ENCODE measurements around the gene GTF3C5.
"Not testable (repeated sequence)": the region's sequence is repeated elsewhere in the genome, so short reads cannot be mapped to it uniquely, and the experiment has no call there.

Gene GTF3C5

DNA sequence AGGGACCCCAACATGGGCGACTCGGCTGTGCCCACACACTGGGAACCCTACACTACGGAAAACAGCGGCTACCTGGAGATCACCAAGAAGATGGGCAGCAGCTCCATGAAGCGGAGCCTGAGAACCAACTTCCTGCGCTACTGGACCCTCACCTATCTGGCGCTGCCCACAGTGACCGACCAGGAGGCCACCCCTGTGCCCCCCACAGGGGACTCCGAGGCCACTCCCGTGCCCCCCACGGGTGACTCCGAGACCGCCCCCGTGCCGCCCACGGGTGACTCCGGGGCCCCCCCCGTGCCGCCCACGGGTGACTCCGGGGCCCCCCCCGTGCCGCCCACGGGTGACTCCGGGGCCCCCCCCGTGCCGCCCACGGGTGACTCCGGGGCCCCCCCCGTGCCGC lies 40.2 kb downstream of the GTF3C5 start:
- DNase-seq (ENCODE audit: low read depth) = not testable (repeated sequence)

DNA sequence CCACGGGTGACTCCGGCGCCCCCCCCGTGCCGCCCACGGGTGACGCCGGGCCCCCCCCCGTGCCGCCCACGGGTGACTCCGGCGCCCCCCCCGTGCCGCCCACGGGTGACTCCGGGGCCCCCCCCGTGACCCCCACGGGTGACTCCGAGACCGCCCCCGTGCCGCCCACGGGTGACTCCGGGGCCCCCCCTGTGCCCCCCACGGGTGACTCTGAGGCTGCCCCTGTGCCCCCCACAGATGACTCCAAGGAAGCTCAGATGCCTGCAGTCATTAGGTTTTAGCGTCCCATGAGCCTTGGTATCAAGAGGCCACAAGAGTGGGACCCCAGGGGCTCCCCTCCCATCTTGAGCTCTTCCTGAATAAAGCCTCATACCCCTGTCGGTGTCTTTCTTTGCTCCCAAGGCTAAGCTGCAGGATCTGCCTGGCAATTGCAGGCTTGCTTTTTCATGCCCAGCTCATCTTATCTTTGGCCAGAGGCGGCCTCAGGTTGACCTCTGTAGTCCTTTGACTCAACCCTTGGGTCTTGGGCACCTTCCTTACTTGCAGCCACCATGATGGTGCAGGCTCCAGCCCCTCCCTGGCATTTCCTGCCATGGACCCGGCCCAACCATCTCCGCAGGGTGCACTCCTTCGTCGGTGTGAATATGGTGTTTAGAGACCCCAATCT lies 40.8 kb downstream of the GTF3C5 start:
- no peak for DNase-seq (ENCODE audit: low read depth)

DNA sequence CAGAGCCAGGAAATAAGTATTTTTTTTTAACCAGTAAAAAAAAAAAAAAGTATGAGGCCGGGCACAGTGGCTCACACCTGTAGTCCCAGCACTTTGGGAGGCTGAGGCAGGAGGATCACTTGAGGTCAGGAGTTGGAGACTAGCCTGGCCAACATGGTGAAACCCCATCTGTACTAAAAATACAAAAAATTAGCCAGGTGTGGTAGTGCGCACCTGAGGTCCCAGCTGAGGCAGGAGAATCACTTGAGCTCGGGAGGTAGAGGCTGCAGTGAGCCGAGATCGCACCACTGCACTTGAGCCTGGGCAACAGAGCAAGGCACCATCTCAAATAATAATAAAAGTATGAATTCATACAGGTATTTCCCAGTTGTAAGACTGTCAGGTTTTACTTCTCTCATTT lies 41.4 kb downstream of the GTF3C5 start:
- DNase-seq (ENCODE audit: low read depth) = not testable (repeated sequence)

DNA sequence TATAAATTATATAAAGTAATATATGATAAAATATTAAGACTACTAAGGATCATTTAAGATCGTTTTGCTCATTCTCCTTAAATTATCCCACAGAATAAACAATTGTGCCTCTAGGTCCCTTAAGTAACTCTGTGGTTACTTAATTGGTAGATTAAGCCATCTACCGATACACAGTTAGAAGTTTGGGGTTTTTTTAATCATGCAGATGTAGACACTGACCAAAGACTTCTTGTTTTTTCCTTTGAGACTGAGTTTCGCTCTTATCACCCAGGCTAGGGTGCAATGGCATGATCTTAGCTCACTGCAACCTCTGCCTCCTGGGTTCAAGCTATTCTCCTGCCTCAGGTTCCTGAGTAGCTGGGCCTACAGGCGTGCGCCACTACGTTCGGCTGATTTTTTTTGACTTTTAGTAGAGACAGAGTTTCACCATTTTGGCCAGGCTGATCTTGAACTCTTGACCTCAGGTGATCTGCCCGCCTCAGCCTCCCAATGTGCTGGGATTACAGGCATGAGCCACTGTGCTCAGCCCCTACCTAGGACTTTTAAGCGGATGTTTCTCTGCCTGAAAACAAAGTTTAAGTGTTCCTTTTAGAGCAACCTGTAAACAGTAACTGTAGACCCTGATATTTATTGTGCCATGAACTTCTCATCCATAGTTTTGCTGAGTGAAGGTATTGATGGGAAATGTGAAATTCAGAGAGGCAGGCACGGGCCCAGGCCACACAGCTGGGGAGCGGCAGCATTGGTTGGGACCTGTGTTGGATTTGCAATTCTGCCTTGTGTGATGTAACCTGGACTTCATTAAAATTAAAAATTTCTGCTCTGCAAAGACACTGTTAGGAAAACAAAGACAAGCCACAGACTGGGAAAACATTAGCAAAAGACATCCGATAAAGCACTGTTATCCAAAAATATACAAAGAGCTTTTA lies 42.6 kb downstream of the GTF3C5 start:
- DNase-seq (ENCODE audit: low read depth) = no peak

DNA sequence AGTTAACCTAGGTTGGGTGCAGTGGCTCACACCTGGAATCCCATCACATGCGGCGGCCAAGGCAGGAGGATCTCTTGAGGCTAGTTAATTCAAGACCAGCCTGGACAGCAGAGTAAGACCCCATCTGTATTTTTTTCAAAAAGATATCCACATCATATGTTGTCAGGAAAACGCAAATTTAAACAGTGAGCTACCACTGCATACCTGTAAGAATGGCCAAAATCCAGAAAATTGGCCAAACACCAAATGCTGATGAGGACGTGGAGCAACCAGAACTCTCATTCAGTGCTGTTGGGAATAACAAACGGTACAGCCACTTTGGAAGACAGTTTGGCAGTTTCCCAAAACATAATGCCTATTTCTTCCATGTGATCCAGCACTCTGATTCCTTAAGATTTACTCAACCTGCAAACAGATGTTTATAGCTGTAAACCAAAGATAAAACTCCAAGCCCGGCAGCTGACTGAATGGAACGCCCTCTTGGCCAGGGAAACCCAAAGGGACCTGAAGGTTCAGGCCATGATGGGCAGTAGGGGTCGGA lies 43.4 kb downstream of the GTF3C5 start:
- DNase-seq (ENCODE audit: low read depth) = no peak

DNA sequence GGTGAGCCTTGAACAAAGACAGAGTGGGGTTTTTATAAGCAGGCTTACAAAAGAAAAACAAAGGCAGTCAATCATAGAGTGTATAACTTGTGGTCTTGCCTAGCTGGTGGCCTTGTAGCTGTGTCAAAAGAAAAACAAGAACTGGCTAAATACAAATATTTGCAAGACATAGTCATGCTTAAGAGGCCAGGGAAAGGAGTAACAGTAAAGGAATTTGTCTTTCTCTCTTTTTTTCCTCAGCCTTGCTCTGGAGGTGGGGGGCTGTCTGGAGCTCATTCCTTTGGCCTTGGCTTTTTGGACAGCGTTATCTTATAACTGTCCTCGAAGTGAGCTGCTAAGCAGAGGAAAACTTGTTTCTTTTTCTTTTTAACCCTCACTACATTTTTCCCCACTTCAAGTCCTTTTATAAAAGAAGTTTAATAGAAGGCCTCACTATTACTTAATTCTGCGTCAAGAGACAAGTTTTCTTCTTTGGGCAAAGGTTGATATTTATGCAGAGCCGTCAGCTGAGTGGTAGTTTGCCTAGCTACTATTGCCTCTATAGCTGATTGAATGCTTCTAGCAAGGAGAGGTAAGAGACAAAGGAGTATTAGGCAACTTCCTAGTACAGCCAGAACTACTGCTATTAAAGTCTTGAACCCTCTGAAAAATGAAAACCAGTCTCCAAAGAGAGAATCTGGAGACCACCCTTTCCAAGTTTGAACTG lies 45.3 kb downstream of the GTF3C5 start:
- no peak for DNase-seq (ENCODE audit: low read depth)

DNA sequence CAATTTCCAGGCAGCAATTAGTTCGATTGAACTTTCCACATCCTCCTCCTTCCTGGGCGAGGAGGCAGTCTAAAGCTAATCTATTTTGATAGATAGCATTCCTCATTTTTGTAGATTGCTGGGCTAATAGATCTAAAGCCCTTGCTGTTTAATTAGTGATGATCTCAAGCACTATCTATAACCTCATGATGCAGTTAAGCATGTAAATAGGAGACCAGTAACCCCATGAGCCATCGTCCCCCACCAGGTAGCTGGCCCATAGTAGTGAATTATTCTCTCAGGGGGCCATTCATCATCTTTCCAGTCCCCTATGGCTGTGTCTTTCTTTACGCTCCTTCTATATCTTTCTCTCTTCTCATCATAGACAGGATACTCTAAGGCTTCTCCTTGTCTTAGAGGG lies 45.9 kb downstream of the GTF3C5 start:
- DNase-seq (ENCODE audit: low read depth) = no peak

DNA sequence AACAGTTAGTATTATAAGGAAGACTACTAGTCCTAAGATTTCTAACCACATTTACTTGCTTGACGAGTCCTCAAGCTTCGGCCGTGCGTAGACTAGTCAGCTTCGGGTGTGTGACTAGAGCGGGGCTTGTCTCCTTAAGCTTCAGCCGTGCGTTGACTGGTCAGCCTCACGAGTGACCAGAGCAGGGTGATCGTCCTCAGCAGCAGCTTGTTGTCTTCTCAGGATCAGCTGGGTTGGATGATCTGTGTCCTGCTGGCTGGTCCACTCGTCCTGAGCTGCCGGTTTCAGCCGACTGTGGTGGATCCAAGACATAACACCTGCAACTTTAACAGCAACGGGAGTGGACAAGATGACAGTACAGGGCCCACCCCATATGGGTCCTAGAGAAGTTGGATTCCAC lies 47.7 kb downstream of the GTF3C5 start:
- DNase-seq (ENCODE audit: low read depth) = no peak

DNA sequence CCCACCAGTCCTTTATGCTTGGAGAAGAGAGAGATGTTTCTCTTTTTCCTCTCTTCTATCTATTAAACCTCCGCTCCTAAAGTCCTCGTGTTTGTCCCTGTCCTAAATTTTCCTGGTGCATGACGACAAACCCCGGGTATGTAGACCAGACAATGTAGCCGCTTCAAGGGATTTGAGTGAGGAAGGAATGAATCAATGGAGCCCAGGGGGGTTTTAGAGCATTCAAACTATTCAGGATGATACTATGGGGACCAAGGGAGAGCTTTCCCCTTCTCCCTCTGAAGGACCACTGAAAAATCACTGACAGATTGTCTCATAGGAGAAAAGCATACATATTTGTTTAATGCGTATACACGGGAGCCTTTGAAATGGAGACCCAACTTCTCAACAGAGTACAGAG lies 49.4 kb downstream of the GTF3C5 start:
- no peak for DNase-seq (ENCODE audit: low read depth)

DNA sequence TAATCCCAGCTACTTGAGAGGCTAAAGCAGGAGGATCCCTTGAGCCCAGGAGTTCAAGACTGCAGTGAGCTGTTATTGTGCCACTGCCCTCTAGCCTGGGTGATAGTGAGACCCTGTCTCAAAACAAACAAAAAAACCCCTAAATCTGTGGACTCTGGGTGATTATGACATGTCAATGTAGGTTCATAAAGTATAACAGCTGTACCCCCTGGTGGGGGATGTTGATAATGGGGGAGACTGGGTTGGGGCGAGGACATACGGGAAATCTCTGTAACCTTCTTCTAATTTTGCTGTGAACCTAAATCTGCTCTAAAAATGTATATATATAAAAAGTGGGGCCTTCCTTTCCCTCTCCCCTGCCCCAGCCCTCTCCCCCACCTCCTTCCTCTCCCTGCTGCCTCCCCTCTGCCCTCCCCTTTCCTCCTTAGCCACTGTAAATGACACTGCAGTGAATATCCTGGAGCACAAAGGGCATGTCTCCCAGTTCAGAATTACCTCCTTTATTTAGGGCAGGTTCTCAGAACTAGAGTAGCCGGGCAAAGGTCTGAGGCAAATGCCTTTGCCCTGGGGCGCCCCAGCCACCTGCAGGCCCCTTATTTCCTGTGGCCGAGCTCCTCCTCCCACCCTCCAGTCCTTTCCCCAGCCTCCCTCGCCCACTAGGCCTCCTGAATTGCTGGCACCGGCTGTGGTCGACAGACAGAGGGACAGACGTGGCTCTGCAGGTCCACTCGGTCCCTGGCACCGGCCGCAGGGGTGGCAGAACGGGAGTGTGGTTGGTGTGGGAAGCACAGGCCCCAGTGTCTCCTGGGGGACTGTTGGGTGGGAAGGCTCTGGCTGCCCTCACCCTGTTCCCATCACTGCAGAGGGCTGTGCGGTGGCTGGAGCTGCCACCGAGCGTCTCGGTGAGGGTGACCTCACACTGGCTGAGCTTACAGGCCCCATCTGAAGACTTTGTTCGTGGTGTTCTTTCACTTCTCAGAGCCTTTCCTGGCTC lies 50.3 kb downstream of the GTF3C5 start:
- not testable (repeated sequence) for DNase-seq (ENCODE audit: low read depth)

DNA sequence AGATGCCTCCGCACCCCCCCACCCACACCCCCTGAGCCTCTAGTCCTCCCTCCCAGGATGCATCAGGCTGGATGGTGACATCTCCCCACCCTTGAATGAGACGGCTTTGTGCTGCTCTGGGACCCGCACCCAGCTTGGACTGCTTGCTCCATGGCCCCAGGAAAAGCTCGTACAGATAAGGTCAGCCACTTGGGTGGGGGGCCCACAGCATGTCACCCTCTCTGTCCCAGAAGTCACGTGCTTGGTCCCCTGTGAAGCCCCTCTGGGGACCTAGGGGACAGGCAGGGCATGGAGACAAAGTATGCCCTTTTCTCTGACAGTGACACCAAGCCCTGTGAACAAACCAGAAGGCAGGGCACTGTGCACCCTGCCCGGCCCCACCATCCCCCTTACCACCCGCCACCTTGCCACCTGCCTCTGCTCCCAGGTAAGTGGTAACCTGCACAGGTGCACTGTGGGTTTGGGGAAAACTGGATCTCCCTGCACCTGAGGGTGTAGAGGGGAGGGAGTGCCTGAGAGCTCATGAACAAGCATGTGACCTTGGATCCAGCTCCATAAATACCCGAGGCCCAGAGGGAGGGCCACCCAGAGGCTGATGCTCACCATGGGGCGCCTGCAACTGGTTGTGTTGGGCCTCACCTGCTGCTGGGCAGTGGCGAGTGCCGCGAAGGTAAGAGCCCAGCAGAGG lies 51.3 kb downstream of the GTF3C5 start:
- not testable (repeated sequence) for DNase-seq (ENCODE audit: low read depth)

DNA sequence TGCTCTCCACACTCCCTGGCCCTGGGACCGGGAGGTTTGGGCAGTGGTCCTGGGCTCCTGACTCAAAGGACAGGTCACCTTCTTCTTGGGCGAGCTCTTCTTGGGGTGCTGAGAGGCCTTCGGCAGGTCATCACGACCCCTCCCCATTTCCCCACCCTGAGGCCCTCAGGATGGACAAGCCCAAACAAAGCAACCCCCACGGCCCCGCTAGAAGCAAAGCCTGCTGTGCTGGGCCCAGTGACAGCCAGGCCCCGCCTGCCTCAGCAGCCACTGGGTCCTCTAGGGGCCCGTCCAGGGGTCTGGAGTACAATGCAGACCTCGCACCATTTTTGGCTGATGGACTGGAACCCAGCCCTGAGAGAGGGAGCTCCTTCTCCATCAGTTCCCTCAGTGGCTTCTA lies 52.9 kb downstream of the GTF3C5 start:
- DNase-seq (ENCODE audit: low read depth) = not testable (repeated sequence)

DNA sequence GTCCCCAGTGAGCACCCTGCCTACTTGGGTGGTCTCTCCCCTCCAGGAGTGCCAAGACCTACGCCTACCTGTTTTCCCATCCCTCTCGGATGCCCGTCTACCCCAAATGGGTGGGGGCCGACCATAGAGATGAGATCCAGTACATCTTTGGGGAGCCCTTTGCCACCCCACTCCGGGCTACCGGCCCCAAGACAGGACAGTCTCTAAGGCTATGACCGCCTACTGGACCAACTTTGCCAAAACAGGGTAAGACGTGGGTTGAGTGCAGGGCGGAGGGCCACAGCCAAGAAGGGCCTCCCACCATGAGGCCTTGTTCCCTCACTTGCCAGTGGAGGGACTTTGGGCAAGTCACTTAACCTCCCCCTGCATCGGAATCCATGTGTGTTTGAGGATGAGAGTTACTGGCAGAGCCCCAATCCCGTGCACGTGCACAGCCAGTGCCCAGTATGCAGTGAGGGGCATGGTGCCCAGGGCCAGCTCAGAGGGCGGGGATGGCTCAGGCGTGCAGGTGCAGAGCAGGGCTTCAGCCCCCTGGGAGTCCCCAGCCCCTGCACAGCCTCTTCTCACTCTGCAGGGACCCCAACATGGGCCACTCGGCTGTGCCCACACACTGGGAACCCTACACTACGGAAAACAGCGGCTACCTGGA lies 55.5 kb downstream of the GTF3C5 start:
- DNase-seq (ENCODE audit: low read depth) = not testable (repeated sequence)

DNA sequence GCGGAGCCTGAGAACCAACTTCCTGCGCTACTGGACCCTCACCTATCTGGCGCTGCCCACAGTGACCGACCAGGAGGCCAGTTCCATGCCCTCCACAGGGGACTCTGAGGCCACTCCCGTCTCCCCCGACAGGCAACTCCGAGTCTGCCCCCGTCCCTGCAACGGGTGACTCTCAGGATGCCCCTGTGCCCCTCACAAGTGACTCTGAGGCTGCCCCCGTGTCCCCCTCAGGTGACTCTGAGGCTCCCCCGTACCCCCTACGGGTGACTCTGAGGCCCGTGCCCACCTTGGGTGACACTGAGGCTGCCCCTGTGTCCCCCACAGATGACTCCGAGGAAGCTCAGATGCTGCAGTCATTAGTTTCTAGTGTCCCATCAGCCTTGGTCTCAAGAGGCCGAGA lies 56.1 kb downstream of the GTF3C5 start:
- no peak for DNase-seq (ENCODE audit: low read depth)

DNA sequence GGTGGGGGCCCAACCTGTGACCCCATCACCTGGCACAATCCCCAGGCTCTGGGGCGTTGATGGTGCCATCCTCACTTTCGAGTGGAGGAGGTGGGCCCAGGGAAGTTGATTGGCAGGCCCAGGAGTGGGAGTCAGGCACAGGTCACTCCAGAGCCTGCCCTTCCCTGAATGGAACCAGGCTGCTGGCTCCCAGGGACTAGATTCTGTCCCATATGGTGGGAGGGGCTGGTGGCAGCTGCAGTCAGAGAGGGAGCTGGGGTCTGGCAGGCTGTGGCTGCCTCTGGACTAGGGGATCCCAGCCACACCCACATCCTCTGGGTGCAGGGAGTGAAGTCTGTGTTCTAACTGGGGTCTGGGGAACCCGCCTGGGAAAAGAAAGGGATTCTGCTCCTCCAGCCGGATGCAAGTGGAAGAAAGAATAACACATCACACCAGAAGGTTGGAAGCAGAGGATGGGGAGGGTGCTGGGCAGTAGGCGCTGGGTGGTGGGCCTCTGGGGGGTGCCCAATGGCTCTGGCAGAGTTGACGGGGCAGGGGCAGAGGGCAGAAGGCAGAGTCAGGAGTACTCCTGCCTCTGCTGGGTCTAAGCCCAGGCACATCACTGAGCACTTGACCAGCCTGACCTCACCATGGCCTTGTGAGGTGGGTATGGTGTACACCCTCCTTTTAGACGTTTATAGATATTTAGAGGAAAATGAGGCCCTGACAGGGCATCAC lies 56.8 kb downstream of the GTF3C5 start:
- DNase-seq (ENCODE audit: low read depth) = no peak

DNA sequence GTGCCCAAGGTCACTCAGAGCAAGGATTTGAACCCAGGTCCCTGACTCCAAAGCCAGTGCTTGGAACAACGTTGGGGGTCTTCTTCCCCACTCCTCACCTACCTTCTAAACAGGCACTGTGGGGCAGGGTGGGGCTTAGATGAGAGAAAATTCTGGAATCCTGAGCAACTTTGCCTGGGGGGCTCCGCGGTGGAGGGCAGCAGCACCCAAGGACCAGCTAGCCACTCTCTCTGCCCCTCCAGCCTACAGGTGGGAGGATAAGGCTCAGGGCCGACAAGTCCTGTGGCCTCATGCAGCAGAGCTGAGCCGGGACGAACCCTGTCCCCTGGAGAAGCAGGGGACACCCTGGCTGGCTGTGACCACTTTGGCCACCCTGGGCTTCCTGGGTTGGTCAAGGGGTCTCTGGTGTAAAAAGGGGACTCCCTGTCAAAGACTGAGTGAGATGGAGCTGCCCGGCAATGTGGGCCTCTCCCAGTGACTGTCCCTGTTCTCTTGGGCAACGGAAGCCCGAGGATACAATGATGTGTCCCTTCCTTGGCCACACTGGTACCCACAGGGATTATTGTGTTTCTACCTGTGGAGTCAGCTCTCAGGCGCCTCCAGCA lies 57.5 kb downstream of the GTF3C5 start:
- no peak for DNase-seq (ENCODE audit: low read depth)

DNA sequence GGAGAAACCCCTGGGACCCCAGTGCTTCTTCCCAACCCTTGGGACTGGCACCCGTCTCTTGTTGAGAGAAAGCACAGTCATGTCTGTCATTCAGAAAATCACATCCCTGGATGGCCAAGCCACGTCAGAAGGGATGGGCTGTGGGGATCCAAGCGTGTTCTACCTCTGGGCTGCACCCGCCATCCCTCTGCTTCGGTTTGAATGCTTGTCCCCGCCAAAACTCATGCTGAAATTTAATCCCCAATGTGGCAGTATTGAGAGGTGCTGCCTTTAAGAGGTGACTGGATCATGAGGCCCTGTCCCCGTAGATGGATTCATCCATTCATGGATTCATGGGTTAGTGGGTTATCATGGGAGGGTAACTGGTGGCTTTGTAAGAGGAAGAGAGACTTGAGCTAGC lies 58.0 kb downstream of the GTF3C5 start:
- DNase-seq (ENCODE audit: low read depth) = no peak

DNA sequence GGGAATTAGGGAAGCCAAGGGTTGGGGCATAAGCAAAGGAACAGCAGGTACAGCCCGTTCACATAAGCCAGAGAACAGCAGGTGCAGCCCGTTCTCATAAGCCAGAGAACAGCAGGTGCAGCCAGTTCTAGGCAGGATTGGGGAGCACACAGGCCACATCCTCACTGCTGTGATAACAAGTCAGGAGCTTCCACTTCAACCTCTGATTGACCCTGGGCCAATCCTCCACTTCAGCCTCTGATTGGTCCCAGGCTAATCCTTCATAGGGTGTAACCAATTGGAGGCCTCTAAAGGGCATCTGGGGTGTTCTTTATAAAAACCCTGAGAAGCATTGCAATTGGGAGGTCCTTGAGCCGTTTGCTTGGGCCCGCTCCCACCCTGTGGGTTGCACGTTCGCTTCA lies 58.5 kb downstream of the GTF3C5 start:
- no peak for DNase-seq (ENCODE audit: low read depth)

DNA sequence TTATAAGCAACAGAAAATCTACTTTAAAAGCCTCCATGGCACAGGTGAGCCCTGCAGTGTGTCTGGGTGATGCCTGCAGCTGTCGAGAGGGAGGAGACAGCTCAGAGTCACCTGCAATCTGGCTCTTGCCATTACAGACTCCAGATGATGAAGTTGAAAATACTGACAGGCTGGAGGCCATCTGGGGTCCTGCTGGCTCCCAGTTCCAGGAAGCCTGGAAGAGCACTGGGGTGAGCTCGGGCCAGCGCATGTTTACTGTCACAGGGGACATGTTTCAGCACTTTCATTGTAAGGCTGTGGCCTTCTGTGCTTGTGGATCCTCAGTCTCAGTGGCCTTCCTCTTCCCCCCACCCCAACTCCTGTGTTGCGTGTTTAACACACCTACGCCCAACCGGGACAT lies 59.4 kb downstream of the GTF3C5 start:
- no peak for DNase-seq (ENCODE audit: low read depth)
